OCI-LY1 (cell line): ENCODE data around the gene GPATCH3.

Experiments
- H2AFZ ChIP-seq: fragments of 200-600 bp; sonication (generic), shearing (Covaris generic); 2 replicates; pipeline ENCODE4 v1.6.0; 2014; ENCODE audit warnings: antibody characterized with exemption, mild to moderate bottlenecking, low read length
- H3F3A ChIP-seq: fragments of 200-600 bp; sonication (generic), shearing (Covaris generic); 2 replicates; pipeline ENCODE4 v1.6.0; 2014; ENCODE audit warnings: mild to moderate bottlenecking, antibody characterized with exemption, low read length, moderate library complexity; ENCODE audit not compliant: insufficient read depth
- H3K27ac ChIP-seq: fragments of 200-600 bp; sonication (generic); 2 replicates; pipeline ENCODE4 v1.5.1; 2014; ENCODE audit warnings: low read length, mixed run types, mild to moderate bottlenecking, low read depth; ENCODE audit not compliant: poor library complexity, severe bottlenecking
- H3K27me3 ChIP-seq: fragments of 200-600 bp; sonication (generic); 2 replicates; pipeline ENCODE4 v1.6.0; 2014; ENCODE audit warnings: antibody characterized with exemption, mild to moderate bottlenecking, low read length, moderate library complexity; ENCODE audit not compliant: insufficient read depth
- H3K36me3 ChIP-seq: fragments of 200-600 bp; sonication (generic); 2 replicates; pipeline ENCODE4 v1.6.1; 2014; ENCODE audit warnings: mild to moderate bottlenecking, antibody characterized with exemption, low read length, moderate library complexity, mixed read lengths; ENCODE audit not compliant: insufficient read depth
- H3K4me1 ChIP-seq: fragments of 200-600 bp; sonication (generic); 2 replicates; pipeline ENCODE4 v1.5.1; 2014; ENCODE audit warnings: mild to moderate bottlenecking, low read length, moderate library complexity; ENCODE audit not compliant: insufficient read depth, severe bottlenecking
- H3K4me2 ChIP-seq: fragments of 200-600 bp; sonication (generic), shearing (Covaris generic); 2 replicates; pipeline ENCODE4 v1.6.1; 2014; ENCODE audit warnings: low read length
- H3K4me3 ChIP-seq: fragments of 200-600 bp; sonication (generic); 2 replicates; pipeline ENCODE4 v1.5.1; 2014; ENCODE audit warnings: low read length, low read depth, mild to moderate bottlenecking, mixed read lengths; ENCODE audit not compliant: poor library complexity, severe bottlenecking
- H3K79me2 ChIP-seq: fragments of 200-600 bp; shearing (Covaris generic); 2 replicates; pipeline ENCODE4 v1.6.1; 2016; ENCODE audit warnings: mixed run types, low read length, mixed read lengths; ENCODE audit not compliant: insufficient read depth
- H3K9ac ChIP-seq: fragments of 200-600 bp; sonication (generic), shearing (Covaris generic); 2 replicates; pipeline ENCODE4 v1.6.1; 2014; ENCODE audit warnings: mild to moderate bottlenecking, low read length, mixed read lengths
- H3K9me2 ChIP-seq: fragments of 200-600 bp; sonication (generic), shearing (Covaris generic); 2 replicates; pipeline ENCODE4 v1.6.1; 2014; ENCODE audit warnings: low read depth, mild to moderate bottlenecking, low read length, mixed read lengths
- H3K9me3 ChIP-seq: fragments of 200-600 bp; shearing (Covaris generic); 2 replicates; pipeline ENCODE4 v1.6.1; 2014; ENCODE audit warnings: low read length, mixed read lengths
- H4K20me1 ChIP-seq: fragments of 200-600 bp; sonication (generic), shearing (Covaris generic); 2 replicates; pipeline ENCODE4 v1.6.0; 2016; ENCODE audit warnings: mild to moderate bottlenecking, low read length; ENCODE audit not compliant: insufficient read depth
- EZH2 ChIP-seq: fragments of 200-600 bp; sonication (generic), shearing (Covaris generic); IDR thresholded peaks from 2 replicates; pipeline ENCODE4 v1.8.0; 2017; ENCODE audit warnings: borderline replicate concordance, mixed run types, mild to moderate bottlenecking, antibody characterized with exemption, low read length, moderate library complexity, mixed read lengths
- TF ChIP-seq, protein P1 (sequence below): fragments of 200-600 bp; sonication (generic), shearing (Covaris generic); IDR thresholded peaks from 2 replicates; pipeline ENCODE4 v1.5.1; 2017; ENCODE audit warnings: mild to moderate bottlenecking, antibody characterized with exemption, low read length, moderate library complexity, mixed read lengths

Gene GPATCH3

DNA sequence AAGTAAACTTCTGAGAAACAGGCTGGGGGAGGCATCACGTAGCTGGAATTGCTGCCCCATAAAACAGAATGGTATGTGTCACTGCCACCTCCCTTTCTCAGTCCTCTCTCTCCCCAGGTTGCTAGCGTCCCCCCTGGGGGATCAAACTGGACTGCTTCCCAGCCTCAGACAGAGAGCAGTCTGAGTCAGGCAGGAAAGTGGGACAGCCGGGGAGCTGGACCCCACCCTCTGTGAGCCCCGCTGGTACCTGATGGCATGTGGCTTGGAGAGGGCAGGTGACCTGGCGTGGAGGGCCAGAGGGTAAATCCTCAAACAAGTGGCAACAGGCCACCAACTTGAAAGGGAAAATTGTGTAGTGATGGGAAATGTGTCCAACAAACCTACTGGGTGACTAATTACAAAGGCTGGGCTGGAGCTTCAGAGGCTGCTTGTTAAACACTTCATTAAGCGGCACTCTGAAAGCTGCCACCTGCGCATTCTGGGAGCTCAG is 38.3 kb downstream of the GPATCH3 start:
- Histone ChIP-seq H3K27me3 (no peaks in the 10 kb centered on the region), H3K36me3 (no peaks in the 10 kb centered on the region), H3K27ac (no peak overlapping the region), H4K20me1 (no peaks in the 10 kb centered on the region), H3K79me2 (no peaks in the 10 kb centered on the region), H3K9me2 (no peaks in the 10 kb centered on the region), H2AFZ (no peak overlapping the region), H3K4me1 (peaks cover 33% of the 10 kb centered on the region), H3K4me3 (no peak overlapping the region), H3F3A (no peaks in the 10 kb centered on the region), H3K4me2 (no peak overlapping the region), H3K9ac (no peak overlapping the region), H3K9me3 (no peaks in the 10 kb centered on the region)
- TF ChIP-seq EZH2 = no peak
- TF ChIP-seq, protein P1, sequence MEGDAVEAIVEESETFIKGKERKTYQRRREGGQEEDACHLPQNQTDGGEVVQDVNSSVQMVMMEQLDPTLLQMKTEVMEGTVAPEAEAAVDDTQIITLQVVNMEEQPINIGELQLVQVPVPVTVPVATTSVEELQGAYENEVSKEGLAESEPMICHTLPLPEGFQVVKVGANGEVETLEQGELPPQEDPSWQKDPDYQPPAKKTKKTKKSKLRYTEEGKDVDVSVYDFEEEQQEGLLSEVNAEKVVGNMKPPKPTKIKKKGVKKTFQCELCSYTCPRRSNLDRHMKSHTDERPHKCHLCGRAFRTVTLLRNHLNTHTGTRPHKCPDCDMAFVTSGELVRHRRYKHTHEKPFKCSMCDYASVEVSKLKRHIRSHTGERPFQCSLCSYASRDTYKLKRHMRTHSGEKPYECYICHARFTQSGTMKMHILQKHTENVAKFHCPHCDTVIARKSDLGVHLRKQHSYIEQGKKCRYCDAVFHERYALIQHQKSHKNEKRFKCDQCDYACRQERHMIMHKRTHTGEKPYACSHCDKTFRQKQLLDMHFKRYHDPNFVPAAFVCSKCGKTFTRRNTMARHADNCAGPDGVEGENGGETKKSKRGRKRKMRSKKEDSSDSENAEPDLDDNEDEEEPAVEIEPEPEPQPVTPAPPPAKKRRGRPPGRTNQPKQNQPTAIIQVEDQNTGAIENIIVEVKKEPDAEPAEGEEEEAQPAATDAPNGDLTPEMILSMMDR = no peak

DNA sequence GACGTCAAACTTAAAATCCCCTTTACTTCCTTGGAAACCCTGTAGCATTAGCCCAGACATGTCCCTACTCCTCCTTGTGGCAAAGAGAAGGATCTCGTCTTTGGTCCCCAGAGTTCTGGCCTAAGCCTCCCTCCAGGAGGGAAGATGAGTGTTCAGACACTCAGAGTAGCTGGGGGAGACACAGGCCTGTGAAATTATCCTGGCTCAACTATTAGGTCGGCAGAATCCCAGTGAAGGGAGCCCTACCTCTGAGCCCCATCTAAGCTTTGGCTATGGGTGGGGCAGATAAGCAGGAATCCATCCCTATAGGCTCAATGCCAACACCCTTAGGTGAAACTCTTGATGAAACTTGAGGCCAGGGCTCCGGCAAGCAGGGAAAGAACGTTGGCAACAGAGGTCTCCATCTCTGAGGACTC is 39.0 kb downstream of the GPATCH3 start:
- H3K79me2 ChIP-seq = no peaks in the 10 kb centered on the region
- no peaks in the 10 kb centered on the region for H3K27me3 ChIP-seq
- no peak overlapping the region for H3K27ac ChIP-seq
- no peaks in the 10 kb centered on the region for H3K9me2 ChIP-seq
- no peaks in the 10 kb centered on the region for H3K36me3 ChIP-seq
- no peak overlapping the region for H3K4me3 ChIP-seq
- H3K4me1 ChIP-seq = peaks cover 33% of the 10 kb centered on the region
- no peaks in the 10 kb centered on the region for H4K20me1 ChIP-seq
- H3K9ac ChIP-seq = no peak overlapping the region
- TF ChIP-seq, protein P1 = no peak
- TF ChIP-seq EZH2 = no peak
- no peaks in the 10 kb centered on the region for H3K9me3 ChIP-seq
- H2AFZ ChIP-seq = no peak overlapping the region
- H3F3A ChIP-seq = no peaks in the 10 kb centered on the region
- no peak overlapping the region for H3K4me2 ChIP-seq

DNA sequence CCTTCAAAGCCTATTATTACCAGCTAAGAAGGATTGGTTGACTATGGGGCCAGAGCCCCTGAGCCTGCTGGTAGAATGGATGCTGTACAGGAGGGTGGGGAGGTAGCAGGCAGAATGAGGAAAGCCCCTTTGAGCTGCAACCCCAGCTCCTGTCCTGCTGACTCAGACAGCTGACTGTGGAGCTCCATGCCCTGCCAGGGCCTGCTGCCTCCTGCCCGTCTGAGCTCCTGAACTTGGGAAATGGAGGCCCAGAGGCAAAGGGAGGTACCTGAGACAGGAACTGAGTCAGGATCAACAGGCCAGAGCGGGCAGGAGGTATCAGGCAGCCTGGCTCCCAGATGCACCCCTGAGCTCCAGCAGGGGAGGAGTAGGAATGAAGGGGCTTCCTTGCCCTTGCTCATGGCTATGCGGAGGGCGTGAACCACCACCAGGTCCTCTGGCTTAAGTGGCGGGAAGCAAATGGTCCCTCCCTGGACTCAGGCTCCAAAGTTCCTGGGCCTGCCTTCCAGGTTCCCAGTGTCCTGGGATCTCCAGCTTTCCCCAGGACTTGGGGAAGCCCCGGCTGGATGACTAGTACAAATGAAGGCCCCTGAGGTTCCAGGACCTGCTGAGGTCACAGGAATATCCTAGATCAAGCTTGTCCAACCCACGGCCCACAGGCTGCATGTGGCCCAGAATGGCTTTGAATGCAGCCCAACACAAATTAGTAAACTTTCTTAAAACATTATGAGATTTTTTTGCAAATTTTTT is 41.2 kb downstream of the GPATCH3 start:
- no peak overlapping the region for H3K9ac ChIP-seq
- H3K4me1 ChIP-seq = peaks cover 15% of the 10 kb centered on the region
- H3K4me3 ChIP-seq = no peak overlapping the region
- no peaks in the 10 kb centered on the region for H3K9me2 ChIP-seq
- no peaks in the 10 kb centered on the region for H3K79me2 ChIP-seq
- no peaks in the 10 kb centered on the region for H3F3A ChIP-seq
- no peaks in the 10 kb centered on the region for H3K9me3 ChIP-seq
- no peak overlapping the region for H3K4me2 ChIP-seq
- no peak overlapping the region for H2AFZ ChIP-seq
- TF ChIP-seq EZH2 = no peak
- TF ChIP-seq, protein P1 = no peak
- H3K27ac ChIP-seq = no peak overlapping the region
- peaks cover 6% of the 10 kb centered on the region; the same call in 1 of the 2 replicates for H3K36me3 ChIP-seq
- no peaks in the 10 kb centered on the region for H4K20me1 ChIP-seq
- no peaks in the 10 kb centered on the region for H3K27me3 ChIP-seq
